IPS DF 6.9 (cell line): ENCODE measurements around the gene BRD4.

ENCODE experiments used
- DNase-seq: peaks from one replicate; pipeline ENCODE4 v3.0.0-alpha.2; 2013; ENCODE audit warnings: low read depth, low spot score
- H3K27ac ChIP-seq: one replicate; pipeline ENCODE4 v1.5.1; 2013; ENCODE audit warnings: low read length, control low read depth
- H3K27me3 ChIP-seq: 2 replicates; pipeline ENCODE4 v1.6.1; 2013; ENCODE audit warnings: mild to moderate bottlenecking, low read length; ENCODE audit not compliant: control insufficient read depth, insufficient read depth
- H3K36me3 ChIP-seq: 2 replicates; pipeline ENCODE4 v1.6.1; 2013; ENCODE audit warnings: low read length; ENCODE audit not compliant: control insufficient read depth, insufficient read depth
- H3K4me1 ChIP-seq: 2 replicates; pipeline ENCODE4 v1.6.1; 2013; ENCODE audit warnings: low read length; ENCODE audit not compliant: control insufficient read depth, insufficient read depth
- H3K4me3 ChIP-seq: 2 replicates; pipeline ENCODE4 v1.5.1; 2013; ENCODE audit warnings: mild to moderate bottlenecking, low read length
- H3K9me3 ChIP-seq: 2 replicates; pipeline ENCODE4 v1.6.1; 2013; ENCODE audit warnings: low read length, inconsistent platforms; ENCODE audit not compliant: control insufficient read depth, insufficient read depth
- WGBS: extraction: QIAGEN DNeasy Blood & Tissue Kit; methylation state at CpG from one replicate; pipeline ENCODE4 v1.1.7; 2013; ENCODE audit warnings: mixed read lengths, missing lambda C conversion rate; ENCODE audit not compliant: insufficient read length, insufficient coverage; 5-methylcytosine and 5-hydroxymethylcytosine counted together

The BRD4 gene

GRCh38 chr19:15298847-15299567 is 33.3 kb downstream of the BRD4 start:
- Histone ChIP-seq H3K27me3 (no peaks in the 10 kb centered on the region), H3K4me3 (no peak overlapping the region), H3K9me3 (no peaks in the 10 kb centered on the region), H3K36me3 (no peaks in the 10 kb centered on the region), H3K27ac (no peak overlapping the region), H3K4me1 (peaks cover 6% of the 10 kb centered on the region)
- no peak for DNase-seq
- WGBS = no CpG with 5 or more reads among the region's 7 CpGs

DNA sequence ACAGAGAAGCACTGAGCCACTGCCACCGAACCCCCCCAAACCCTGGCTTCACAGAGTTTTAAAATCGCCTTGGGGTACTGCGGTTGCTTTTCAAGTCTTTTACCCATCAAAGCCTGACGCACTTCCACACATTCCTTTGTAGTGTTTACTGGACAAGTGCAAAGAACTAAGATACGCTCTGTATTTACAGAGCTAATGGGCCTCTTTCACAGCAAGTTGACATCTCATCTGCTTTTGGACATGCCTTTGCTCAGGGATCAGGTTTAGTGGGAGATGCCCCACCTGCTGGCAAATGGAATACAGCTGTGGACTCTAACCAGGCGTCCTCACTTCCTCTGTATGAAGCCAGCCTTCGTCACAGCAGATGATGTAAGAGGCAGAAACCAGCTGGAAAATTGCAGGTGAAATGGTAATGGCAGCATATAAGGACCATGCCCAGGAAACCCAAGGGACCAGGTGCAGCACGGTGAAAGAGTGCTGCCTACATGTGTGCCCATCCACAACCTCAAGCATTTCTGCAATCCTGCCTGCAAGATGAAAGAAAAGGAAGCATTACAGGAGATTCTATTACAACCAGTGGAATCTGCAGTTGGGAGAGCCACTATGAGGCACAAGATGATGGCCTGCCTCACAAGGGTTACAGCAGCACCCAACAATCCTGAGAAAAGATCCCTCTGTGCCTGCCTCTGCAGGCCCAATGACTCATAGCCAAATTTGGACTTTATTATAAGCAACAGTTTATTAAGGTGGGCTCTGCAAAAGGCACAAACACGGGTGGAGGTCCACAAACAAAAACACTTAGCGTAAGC is 34.7 kb downstream of the BRD4 start:
- no peaks in the 10 kb centered on the region for H3K27me3 ChIP-seq
- no peak for DNase-seq
- H3K4me3 ChIP-seq = no peak overlapping the region
- peaks cover 6% of the 10 kb centered on the region for H3K4me1 ChIP-seq
- WGBS = no CpG with 5 or more reads among the region's 10 CpGs
- no peak overlapping the region for H3K27ac ChIP-seq
- H3K36me3 ChIP-seq = no peaks in the 10 kb centered on the region
- H3K9me3 ChIP-seq = no peaks in the 10 kb centered on the region

DNA sequence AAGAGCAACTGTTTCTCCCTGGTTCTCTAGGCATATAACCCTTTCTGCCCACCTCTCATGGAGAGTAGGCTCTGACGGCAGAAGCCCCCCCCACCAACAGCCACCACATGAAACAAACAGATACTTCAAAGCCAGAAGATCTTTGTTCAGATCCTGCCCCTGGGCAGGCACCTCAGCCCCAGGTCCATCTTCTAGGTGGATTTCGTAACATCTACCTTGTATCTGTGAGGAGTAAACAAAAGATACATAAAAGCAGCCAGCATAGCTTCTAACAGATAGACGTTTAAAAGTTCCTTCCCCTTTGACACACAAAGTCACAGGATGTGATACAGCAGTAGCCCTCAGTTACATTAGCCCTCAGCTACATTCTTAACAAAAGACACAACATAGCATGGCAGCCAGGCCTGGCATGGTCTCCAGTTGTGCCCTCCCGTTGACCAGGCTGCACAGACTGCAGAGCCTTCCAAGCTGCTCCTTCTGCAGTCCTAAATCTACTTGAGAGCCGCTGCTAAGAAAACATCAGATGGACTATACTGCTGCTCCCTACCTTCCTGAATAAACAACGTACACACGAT is 35.4 kb downstream of the BRD4 start:
- Histone ChIP-seq H3K9me3 (no peaks in the 10 kb centered on the region), H3K27me3 (no peaks in the 10 kb centered on the region), H3K4me1 (peaks cover 6% of the 10 kb centered on the region; the same call in 1 of the 2 replicates), H3K36me3 (no peaks in the 10 kb centered on the region), H3K27ac (no peak overlapping the region), H3K4me3 (no peak overlapping the region)
- no peak for DNase-seq
- WGBS = no CpG with 5 or more reads among the region's 7 CpGs

DNA sequence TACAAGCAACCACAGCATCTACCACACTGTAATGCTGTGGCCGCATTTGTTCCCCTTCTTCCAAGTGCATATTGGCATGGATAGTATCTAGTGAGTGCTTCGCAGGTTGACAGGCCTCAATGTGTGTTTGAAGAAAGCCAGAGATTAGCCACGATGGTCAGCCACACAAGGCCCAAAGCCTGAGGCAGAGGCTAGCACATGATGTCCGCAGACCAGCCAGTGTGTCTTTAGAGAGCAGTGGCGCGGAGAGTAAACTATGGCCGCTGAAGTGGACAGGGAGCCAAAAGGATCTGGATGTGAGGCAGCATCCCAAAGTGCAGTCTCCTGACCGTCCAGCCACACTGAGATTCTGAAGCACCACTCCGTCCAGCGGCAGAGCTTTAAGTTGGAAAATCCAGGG is 36.0 kb downstream of the BRD4 start:
- Histone ChIP-seq H3K27me3 (no peaks in the 10 kb centered on the region), H3K36me3 (no peaks in the 10 kb centered on the region), H3K4me1 (peaks cover 6% of the 10 kb centered on the region; the same call in 1 of the 2 replicates), H3K4me3 (no peak overlapping the region), H3K9me3 (no peaks in the 10 kb centered on the region), H3K27ac (no peak overlapping the region)
- no peak for DNase-seq
- no CpG with 5 or more reads among the region's 10 CpGs for WGBS

GRCh38 chr19:15294561-15294990 is 37.8 kb downstream of the BRD4 start:
- Histone ChIP-seq H3K27me3 (no peaks in the 10 kb centered on the region), H3K36me3 (no peaks in the 10 kb centered on the region), H3K27ac (no peak overlapping the region), H3K4me1 (peaks cover 8% of the 10 kb centered on the region), H3K4me3 (no peak overlapping the region), H3K9me3 (no peaks in the 10 kb centered on the region)
- no peak for DNase-seq
- no CpG with 5 or more reads among the region's 5 CpGs for WGBS

DNA sequence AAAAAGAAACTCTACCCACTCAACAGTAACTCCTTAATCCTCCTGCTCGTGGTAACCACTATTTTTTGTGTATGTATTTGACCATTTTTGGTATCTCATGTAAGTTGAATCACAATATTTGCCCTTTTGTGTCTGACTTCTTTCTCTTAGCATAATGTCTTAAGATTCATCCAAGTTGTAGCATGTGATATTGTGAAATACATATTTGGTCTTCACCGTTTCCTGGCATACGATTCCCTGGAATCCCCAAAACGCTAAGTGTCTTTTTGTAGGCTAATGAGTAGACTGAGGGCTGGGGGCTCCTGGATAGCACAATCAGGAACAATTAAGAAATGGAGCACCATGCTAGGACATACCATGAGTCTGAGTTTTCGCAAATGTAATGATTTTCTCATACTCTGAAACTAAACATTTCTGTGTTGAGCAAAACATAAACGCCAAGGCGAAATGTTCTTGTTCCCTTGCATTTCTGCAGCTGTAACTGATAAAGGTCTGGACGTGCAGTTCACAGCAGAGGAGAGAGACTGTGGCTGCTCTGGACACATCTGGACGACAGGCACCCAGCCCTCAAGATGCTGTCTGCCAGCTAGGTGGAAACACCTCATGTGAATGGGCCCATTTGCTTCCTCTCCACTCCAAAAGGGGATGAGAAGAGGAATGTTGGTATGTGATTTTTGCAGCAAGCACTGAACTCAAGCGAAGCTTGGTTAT is 38.4 kb downstream of the BRD4 start:
- H3K4me3 ChIP-seq = no peak overlapping the region
- H3K27me3 ChIP-seq = no peaks in the 10 kb centered on the region
- DNase-seq = no peak
- no CpG with 5 or more reads among the region's 10 CpGs for WGBS
- H3K36me3 ChIP-seq = no peaks in the 10 kb centered on the region
- no peaks in the 10 kb centered on the region for H3K9me3 ChIP-seq
- peaks cover 8% of the 10 kb centered on the region for H3K4me1 ChIP-seq
- no peak overlapping the region for H3K27ac ChIP-seq

- no peaks in the 10 kb centered on the region for H3K9me3 ChIP-seq
- peaks cover 8% of the 10 kb centered on the region; the same call in 1 of the 2 replicates for H3K4me1 ChIP-seq
- no peak for DNase-seq
- H3K36me3 ChIP-seq = no peaks in the 10 kb centered on the region
- no CpG with 5 or more reads among the region's 11 CpGs for WGBS
- no peak overlapping the region for H3K27ac ChIP-seq
- H3K4me3 ChIP-seq = no peak overlapping the region
- no peaks in the 10 kb centered on the region for H3K27me3 ChIP-seq
Observed at GRCh38 chr19:15292847-15293582, 39.3 kb downstream of the BRD4 start.

DNA sequence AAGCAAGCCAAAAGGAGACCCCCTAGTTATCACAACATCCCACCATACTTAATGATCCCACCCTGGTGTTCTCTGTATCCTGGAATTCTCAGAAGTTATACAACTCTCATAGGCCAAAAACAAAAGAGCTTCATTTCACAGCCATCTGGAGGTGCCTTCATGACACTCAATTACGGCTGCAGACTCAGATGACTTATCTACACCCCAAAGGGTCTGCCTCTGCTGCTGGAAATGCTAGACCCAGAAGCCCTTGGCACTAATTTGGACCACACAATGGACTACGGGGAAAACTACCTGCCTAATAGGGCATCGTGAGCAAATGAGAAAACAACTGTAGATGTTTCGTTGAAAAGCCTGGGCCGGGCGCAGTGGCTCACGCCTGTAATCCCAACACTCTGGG is 40.2 kb downstream of the BRD4 start:
- no peak overlapping the region for H3K27ac ChIP-seq
- no peaks in the 10 kb centered on the region for H3K27me3 ChIP-seq

DNA sequence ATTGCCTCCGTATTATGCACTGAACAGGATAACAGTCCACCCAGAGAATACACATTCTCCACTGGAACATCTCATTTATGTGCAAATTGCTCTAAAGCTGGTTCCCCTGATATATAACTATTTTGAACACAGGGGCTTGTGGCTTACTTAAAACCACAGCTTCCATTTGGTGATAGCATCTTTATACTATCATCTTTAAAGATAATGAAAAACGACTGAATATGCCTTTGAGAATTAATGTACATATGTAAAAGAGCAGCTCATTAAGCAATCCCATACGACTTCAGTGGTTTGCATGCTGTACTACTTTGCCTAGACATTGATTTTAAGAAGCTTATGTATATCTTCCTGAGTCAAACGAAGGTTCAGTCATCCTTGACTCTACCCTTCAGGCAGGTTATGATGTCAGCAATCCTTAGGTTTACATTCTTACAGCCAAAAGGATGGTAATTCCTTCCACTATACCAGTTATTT is 40.8 kb downstream of the BRD4 start:
- Histone ChIP-seq H3K36me3 (no peaks in the 10 kb centered on the region), H3K4me1 (peaks cover 8% of the 10 kb centered on the region; the same call in 1 of the 2 replicates), H3K27me3 (no peaks in the 10 kb centered on the region), H3K27ac (no peak overlapping the region), H3K4me3 (no peak overlapping the region), H3K9me3 (no peaks in the 10 kb centered on the region)
- WGBS = no CpG with 5 or more reads among the region's 4 CpGs
- no peak for DNase-seq

More for the DNA sequence above, 40.2 kb downstream of the BRD4 start:
- Histone ChIP-seq H3K4me1 (peaks cover 8% of the 10 kb centered on the region; the same call in 1 of the 2 replicates), H3K9me3 (no peaks in the 10 kb centered on the region), H3K36me3 (no peaks in the 10 kb centered on the region), H3K4me3 (no peak overlapping the region)
- WGBS = no CpG with 5 or more reads among the region's 7 CpGs
- DNase-seq = no peak
